Fibroblast of lung (primary cell): ENCODE measurements around the gene RASA3. TPM values are rescaled to one million over a fixed set of nuclear protein-coding genes. Genes with fewer than 3 reads are reported as not detected.
A peak's percentile ranks its signal among the peaks of the same experiment; 100 is the strongest.

Source experiments
- DNase-seq, 2 donors: peaks; one replicate each; pipeline versions ENCODE4 v3.0.0 to v3.0.0-alpha.2; 2010; ENCODE audit warnings: low read depth in 2 of 2
- H2AFZ ChIP-seq: 2 replicates; pipeline ENCODE4 v1.5.1; 2012; ENCODE audit warnings: low read length, control low read depth, inconsistent platforms
- H3K27ac ChIP-seq: 2 replicates; pipeline ENCODE4 v1.5.1; 2011; ENCODE audit warnings: low read length, control low read depth; ENCODE audit not compliant: insufficient read depth
- H3K27me3 ChIP-seq: 2 replicates; pipeline ENCODE4 v1.5.1; 2011; ENCODE audit warnings: mild to moderate bottlenecking, low read length; ENCODE audit not compliant: control insufficient read depth, insufficient read depth
- H3K36me3 ChIP-seq: 2 replicates; pipeline ENCODE4 v1.5.1; 2011; ENCODE audit warnings: low read length; ENCODE audit not compliant: control insufficient read depth, insufficient read depth
- H3K4me1 ChIP-seq: 2 replicates; pipeline ENCODE4 v1.5.1; 2011; ENCODE audit warnings: low read length; ENCODE audit not compliant: control insufficient read depth, insufficient read depth; ENCODE audit errors: extremely low read depth
- H3K4me2 ChIP-seq: 2 replicates; pipeline ENCODE4 v1.5.1; 2011; ENCODE audit warnings: low read length, control low read depth; ENCODE audit not compliant: insufficient read depth; ENCODE audit errors: extremely low read depth
- H3K4me3 ChIP-seq, 4 experiments: fragments of 200-600 bp in 1 of 4; sonication (generic) in 1 of 4; replicated peaks in 1 of 4; 2 replicates each; pipeline ENCODE4 v1.5.1; 2011 to 2016; ENCODE audit warnings: low read length in 4 of 4, low read depth in 3 of 4, mild to moderate bottlenecking in 3 of 4, control low read depth in 2 of 4, inconsistent platforms in 1 of 4, mixed read lengths in 1 of 4; ENCODE audit not compliant: insufficient read depth in 1 of 4; ENCODE audit errors: control extremely low read depth in 1 of 4
- H3K79me2 ChIP-seq: 2 replicates; pipeline ENCODE4 v1.5.1; 2012; ENCODE audit warnings: mild to moderate bottlenecking, low read length, inconsistent platforms; ENCODE audit not compliant: control insufficient read depth, insufficient read depth
- H3K9ac ChIP-seq: 2 replicates; pipeline ENCODE4 v1.5.1; 2011; ENCODE audit warnings: mild to moderate bottlenecking, low read length, control low read depth; ENCODE audit not compliant: insufficient read depth
- H3K9me3 ChIP-seq: 2 replicates; pipeline ENCODE4 v1.5.1; 2012; ENCODE audit warnings: low read depth, low read length; ENCODE audit not compliant: control insufficient read depth, insufficient read depth
- H4K20me1 ChIP-seq: 2 replicates; pipeline ENCODE4 v1.5.1; 2011; ENCODE audit warnings: low read length; ENCODE audit not compliant: control insufficient read depth, insufficient read depth; ENCODE audit errors: extremely low read depth
- CTCF ChIP-seq, 2 donors: IDR thresholded peaks in 1 of 2; conservative IDR thresholded peaks in 1 of 2; 1 replicate in 1 of 2; 2 replicates in 1 of 2; pipeline ENCODE4 v1.5.1; 2011 to 2012; ENCODE audit warnings: low read length in 2 of 2, control low read depth in 1 of 2, inconsistent platforms in 1 of 2, low read depth in 1 of 2, mild to moderate bottlenecking in 1 of 2
- EZH2 ChIP-seq: IDR thresholded peaks from 2 replicates; pipeline ENCODE4 v1.5.1; 2012; ENCODE audit warnings: low read length, control low read depth, mild to moderate bottlenecking; ENCODE audit errors: missing control alignments
- polyA minus RNA-seq: library from RNA; depleted of rRNA, polyadenylated mRNA; stranded (reverse); fragments of >200 nt; gene quantifications from 2 replicates; pipeline ENCODE4 v1.2.3, GENCODE V29; 2011; ENCODE audit warnings: low replicate concordance
- polyA plus RNA-seq, 2 donors: library from polyadenylated mRNA; depleted of rRNA in 1 of 2; stranded (reverse) in 1 of 2; unstranded in 1 of 2; fragments of >200 nt; gene quantifications; 2 replicates each; pipeline ENCODE4 v1.2.1, GENCODE V29; 2011 to 2012; ENCODE audit warnings: missing spikeins in 1 of 2
- total RNA-seq: library from RNA; depleted of rRNA; stranded (reverse); fragments of >200 nt; gene quantifications from 2 replicates; pipeline ENCODE4 v1.2.1, GENCODE V29; 2014

Gene RASA3, protein sequence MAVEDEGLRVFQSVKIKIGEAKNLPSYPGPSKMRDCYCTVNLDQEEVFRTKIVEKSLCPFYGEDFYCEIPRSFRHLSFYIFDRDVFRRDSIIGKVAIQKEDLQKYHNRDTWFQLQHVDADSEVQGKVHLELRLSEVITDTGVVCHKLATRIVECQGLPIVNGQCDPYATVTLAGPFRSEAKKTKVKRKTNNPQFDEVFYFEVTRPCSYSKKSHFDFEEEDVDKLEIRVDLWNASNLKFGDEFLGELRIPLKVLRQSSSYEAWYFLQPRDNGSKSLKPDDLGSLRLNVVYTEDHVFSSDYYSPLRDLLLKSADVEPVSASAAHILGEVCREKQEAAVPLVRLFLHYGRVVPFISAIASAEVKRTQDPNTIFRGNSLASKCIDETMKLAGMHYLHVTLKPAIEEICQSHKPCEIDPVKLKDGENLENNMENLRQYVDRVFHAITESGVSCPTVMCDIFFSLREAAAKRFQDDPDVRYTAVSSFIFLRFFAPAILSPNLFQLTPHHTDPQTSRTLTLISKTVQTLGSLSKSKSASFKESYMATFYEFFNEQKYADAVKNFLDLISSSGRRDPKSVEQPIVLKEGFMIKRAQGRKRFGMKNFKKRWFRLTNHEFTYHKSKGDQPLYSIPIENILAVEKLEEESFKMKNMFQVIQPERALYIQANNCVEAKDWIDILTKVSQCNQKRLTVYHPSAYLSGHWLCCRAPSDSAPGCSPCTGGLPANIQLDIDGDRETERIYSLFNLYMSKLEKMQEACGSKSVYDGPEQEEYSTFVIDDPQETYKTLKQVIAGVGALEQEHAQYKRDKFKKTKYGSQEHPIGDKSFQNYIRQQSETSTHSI
- total RNA-seq (21.6 and 26.6 TPM in 2 replicates), polyA plus RNA-seq (31.1 and 34.1 TPM in 2 replicates), polyA minus RNA-seq (20.1 and 29.0 TPM in 2 replicates)
- 32.0 and 32.4 TPM in 2 replicates for polyA plus RNA-seq (2012)

- TF ChIP-seq EZH2 (no peak), CTCF (conservative IDR thresholded peaks at IDR 0.05 in 1 of 2, IDR thresholded peaks at IDR 0.05 in 1 of 2; ENCODE audit: low read depth in 1 of 2, low read length in 2 of 2) (no peak)
- Histone ChIP-seq H3K9ac (peak within 1 kb of the TSS; percentile 84), H3K9me3 (no peaks in the 10 kb centered on the region), H3K79me2 (peaks cover 47% of the 10 kb centered on the region), H3K4me2 (peak within 1 kb of the TSS; percentile 85), H3K27ac (peak within 1 kb of the TSS; percentile 96), H3K36me3 (no peaks in the 10 kb centered on the region), H3K27me3 (no peaks in the 10 kb centered on the region), H2AFZ (no peak within 1 kb of the TSS), H3K4me1 (peaks cover 16% of the 10 kb centered on the region), H3K4me3 (peak within 1 kb of the TSS; percentile 79 to 98 (median 86)), H4K20me1 (no peaks in the 10 kb centered on the region)
- DNase-seq = peak; percentile 81 to 87
These were observed at the start of gene RASA3 for GRCh38 chr13:114132419-114133121. TSS of gene RASA3 (minus strand) at chr13:114132623. CDS start at chr13:114132489, 134 bp downstream.

DNA sequence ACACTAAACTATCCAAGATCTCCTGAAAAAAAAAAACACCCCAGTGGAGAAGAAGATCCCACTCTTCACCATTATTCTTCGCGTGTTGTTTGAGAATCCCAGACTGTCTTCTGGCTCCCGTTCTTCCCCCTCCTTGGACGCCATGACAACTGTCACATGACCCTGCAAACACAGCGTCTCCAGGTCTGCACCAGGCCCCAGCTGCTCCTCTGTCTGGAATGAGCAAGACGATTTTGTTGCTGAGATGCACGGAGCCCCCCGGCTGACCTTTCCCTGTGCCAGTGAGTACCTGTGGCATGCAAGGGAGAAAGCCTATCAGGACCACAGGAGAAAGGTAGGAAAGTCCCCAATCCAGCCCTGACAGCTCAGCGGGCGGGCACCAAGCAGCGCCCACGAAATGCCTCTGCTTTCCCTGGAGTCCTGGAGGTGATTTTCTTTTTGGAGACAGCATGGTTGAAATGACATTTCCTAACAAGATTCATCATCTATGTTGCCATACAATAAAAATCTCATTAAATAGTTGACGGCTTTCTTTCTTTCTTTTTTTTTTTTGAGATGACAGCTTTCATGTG, 46.8 kb upstream of the RASA3 start, which contains the start of gene CFAP97D2:
Gene CFAP97D2, plus strand, starts transcription at position 171 of the 572 bp plus-strand sequence. Its CDS starts 74 bp downstream, at position 245.
- Histone ChIP-seq H3K4me1 (no peaks in the 10 kb centered on the region), H3K9me3 (no peaks in the 10 kb centered on the region), H3K27ac (no peak within 1 kb of the TSS), H4K20me1 (no peaks in the 10 kb centered on the region), H3K36me3 (no peaks in the 10 kb centered on the region), H3K4me3 (no peak within 1 kb of the TSS), H3K79me2 (no peaks in the 10 kb centered on the region), H3K27me3 (peaks cover 15% of the 10 kb centered on the region), H2AFZ (no peak within 1 kb of the TSS), H3K9ac (no peak within 1 kb of the TSS), H3K4me2 (no peak within 1 kb of the TSS)
- TF ChIP-seq CTCF (conservative IDR thresholded peaks at IDR 0.05 in 1 of 2, IDR thresholded peaks at IDR 0.05 in 1 of 2; ENCODE audit: low read depth in 1 of 2, low read length in 2 of 2) (no peak), EZH2 (no peak)
- DNase-seq = no peak
